SKM-1 treated with dmso at 0.1 percent for 144 hours (cell line): Measurements from ENCODE around the gene P2RY2.
A peak's percentile ranks its signal among the peaks of the same experiment; 100 is the strongest.
"Not testable (repeated sequence)": the region's sequence is repeated elsewhere in the genome, so short reads cannot be mapped to it uniquely, and the experiment has no call there.

Experiments used
- DNase-seq: peaks from one replicate; lab custom pipeline; 2025; ENCODE audit not compliant: unreplicated experiment; lab: John Stamatoyannopoulos, UW

Gene P2RY2

DNA sequence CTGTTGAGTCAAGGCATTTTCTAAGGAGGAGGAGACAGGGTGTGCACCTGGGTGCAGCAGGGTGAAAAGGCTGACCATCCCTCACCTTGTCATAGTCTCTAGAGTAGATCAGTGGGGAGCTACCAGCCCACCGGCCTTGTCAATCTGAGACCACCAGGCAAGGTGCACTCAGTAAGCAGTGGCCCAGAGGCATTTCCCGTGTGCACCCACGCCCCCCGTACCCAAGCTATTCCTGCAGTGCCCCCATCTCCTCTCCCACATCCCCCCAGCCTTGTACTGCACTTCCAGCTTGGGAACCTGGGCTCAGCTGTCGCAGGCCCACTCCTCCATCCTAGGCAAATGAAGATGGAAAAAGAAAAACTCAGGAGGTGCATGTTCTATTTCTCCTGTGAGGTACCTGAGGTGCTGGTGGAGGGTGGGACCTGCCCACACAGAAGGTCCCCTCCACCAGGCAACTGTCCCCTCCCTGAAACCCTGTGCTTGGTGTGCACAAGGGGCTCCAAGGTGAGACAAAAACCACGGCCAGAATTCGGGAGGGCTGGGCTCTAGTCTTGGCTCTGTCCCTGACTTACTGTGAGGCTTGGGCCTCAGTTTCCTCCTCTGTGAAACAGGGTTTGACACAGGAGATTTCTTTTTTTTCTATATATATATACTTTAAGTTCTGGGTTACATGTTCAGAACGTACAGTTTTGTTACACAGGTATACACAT is 8.4 kb downstream of the P2RY2 start:
- DNase-seq: no peak

DNA sequence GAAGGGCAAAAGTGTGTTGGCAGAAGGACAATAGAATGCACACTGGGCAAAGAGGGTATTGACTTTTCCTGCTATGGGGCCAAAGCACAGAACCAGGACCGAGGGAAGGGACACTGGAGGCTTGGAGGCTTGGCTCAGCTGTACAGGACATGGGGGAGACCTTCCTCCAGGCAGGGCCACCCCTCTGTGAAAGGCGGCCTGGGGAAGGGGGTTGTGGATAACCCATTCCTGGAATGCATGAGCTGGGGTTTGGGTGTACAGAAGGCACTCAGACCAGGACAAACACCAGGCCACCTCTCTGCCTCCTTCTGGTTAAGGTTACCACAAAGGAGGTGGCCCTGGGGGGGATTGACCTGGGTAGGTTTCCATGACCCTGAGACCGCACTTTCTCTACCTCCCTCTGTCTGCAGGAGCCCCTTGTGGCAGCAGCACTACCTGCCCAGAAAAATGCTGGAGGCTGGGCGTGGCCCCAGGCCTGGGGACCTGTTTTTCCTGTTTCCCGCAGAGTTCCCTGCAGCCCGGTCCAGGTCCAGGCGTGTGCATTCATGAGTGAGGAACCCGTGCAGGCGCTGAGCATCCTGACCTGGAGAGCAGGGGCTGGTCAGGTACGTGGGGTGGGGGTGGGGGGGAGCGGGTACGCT is 9.6 kb downstream of the P2RY2 start:
- DNase-seq: no peak

DNA sequence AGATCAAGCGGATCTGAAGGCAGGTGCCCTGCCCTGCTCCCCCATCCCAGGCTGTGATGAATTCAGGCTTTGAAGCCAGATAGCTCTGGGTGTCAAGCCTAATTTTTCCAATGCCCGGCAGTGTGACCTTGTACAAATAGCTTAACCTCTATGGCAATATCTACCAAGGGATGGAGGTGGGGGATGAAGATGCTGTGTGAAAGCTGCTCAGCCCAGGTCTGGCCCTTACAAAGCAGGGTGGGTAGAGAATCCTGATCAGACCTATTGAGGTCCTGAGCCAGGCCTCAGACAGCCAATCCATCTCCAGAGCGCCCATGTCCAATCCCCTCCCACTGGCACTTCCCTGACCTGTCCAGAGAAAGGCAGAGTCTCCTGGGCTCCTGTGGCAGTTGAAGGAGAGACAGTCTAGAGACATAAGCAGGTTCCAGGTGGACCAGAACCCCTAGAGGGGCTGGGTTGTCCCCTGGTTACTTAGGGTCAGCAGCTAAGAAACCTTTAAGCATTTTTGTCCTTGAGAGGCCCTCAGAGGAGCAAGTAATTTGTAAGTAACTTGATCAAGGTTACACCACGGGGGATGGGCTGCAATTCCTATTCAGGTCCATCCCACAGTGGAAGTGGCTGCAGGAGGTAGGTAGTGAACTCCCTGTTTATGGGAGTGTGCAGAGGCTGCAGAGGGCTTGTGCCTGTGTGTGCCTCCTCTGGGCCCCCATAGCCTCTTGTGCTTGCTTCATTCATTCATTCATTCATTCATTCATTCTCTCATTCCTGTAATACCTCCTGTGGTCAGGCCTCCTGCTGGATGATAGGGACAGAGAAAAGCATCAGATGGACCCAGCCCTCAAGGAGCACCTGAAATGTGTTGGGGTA is 10.4 kb downstream of the P2RY2 start:
- DNase-seq: no peak

DNA sequence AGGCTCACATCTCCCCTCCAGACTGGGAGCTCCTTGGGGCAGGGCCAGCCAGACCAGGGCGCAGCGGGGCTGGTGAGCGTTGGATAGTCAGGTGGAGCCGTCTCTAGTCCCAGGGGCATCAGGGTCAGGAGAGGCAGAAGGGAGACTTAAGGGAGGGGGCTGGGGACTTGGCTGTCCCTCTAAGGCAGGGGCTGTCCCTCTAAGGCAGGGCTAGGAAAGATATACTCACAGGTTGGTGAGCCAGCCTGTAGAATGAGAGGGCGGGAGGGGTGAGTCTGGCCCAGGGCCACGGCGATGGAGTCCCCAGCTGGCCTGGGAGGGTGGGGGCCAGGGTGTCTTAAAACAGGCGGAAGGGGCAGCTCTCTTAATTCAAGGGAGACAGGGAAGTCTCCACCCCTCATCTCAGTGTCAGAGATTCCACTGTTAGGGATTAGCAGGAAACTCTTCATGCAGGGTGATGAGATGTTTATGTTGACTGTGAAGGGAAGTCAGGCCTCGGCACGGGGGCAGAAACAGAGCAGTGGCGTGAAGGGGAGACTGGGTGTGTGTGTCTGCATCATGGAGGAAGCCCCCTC is 11.3 kb downstream of the P2RY2 start:
- no peak for DNase-seq

DNA sequence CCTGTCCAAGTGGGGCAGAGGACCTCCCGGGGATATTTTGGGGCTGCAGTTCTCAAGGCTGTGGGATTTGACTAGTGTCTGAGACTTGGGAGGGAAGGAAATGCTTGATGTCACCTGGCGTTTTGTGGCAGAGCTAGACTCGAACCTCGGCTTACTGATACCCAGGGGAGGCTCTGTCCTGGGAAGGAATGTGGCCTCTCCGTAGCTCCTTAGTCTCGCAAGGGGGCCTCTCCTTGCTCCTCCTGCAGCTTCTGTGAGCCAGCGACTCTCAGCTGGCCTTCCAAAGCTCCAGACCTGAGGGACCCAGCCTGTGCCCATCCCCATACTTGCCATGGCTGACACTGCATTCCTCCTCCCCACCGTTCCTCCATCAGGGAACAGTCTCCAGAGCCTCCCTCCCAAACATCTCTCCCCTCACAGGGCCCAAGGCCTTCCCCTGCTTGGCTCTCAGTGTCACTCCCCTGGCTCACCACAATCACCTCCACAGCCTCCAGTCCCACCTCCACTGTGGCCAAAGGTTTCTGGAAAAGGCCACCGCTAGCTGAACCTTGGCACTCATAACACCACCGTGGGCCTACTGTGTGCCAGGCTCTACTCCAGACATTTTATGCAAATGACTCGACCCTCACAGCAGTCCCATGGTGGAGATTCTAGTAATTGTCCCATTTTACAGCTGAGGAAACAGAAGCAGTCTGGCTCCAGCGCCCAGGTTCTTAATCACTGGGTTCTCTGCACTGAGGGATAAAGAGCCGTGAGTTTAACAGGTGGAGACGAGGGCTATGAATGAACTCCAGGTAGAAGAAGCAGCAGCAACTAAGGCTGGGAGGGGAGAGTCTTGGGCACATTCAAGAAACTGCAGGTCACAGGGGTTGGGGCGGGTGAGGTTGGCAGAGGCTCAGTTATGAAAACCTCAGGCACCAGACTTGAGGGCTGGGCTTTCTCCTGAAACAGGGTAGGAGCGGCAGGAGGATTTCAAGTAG is 12.1 kb downstream of the P2RY2 start:
- DNase-seq: no peak

DNA sequence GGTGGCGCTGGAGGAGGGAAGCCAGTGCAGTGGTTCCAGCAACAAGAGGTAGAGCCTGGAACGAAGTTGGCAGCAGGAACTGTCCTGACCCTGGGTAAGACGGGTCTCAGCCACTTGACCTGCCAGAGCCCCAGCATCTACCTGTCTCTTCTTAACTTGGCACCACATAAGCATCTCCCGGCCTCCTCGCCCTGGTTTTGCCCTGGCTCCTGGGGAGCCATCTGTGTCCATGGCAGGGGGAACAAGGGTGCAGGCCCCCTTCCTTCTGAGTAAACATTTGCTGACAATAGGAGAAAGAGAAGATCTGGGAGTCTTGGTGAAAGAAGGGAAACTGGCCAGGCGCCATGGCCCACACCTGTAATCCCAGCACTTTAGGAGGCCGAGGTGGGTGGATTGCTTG is 12.8 kb downstream of the P2RY2 start:
- DNase-seq: no peak

DNA sequence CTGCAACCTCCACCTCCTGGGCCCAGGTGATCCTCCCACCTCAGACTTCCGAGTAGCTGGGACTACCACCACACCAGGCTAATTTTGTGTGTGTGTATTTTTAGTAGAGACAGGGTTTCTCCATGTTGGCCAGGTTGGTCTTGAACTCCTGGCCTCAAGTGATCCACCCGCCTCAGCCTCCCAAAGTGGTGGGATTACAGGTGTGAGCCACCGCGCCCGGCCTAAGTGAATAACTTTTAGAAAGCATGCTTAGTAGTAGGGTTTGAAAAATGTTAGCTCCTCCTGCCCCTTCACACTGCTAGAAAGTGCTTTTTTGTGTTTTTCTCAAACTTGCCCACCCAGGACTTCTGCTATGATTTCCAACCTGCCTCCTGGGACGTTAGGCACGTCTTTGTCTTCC is 14.4 kb downstream of the P2RY2 start:
- DNase-seq: not testable (repeated sequence)

DNA sequence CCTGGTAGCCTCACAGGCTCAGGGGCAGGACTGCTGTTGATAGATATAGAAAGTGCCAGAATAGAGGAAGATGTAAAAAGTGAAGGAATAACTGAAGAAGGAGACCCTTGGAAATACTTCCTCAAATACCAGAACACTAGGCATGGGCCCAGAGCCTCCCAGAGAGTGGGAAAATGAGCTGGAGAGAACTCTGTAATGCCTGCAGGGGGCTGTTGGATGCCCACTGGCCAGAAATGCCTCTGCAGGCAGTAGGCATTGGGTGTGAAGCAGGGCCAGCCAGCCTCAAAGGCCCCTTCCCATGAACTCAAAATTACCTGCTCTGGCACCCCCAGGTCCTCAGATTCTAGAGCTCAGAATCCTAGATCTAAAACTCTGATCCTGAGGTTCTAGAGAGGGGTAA is 15.1 kb downstream of the P2RY2 start:
- no peak for DNase-seq

DNA sequence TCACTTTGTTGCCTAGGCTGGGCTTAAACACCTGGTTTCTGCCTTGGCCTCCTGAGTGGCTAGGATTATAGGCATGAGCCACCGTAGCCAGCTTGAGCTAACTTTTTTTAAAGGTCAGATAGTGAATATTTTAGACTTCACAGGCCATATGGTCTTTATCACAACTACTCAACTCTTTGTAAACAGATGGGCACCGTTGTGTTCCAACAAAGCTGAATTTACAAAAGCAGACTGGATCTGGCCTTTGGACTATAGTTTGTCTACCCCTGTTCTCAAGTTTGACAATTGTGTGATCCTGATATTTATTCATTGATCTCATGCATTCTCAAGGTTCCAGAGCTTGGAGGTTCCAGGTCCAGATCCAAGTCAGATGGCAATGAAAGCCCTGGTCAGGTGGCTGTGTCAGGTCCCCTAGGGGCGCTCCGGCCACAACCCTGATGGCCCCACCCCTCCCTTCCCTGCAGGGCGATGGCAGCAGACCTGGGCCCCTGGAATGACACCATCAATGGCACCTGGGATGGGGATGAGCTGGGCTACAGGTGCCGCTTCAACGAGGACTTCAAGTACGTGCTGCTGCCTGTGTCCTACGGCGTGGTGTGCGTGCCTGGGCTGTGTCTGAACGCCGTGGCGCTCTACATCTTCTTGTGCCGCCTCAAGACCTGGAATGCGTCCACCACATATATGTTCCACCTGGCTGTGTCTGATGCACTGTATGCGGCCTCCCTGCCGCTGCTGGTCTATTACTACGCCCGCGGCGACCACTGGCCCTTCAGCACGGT is 15.8 kb downstream of the P2RY2 start:
- no peak for DNase-seq

DNA sequence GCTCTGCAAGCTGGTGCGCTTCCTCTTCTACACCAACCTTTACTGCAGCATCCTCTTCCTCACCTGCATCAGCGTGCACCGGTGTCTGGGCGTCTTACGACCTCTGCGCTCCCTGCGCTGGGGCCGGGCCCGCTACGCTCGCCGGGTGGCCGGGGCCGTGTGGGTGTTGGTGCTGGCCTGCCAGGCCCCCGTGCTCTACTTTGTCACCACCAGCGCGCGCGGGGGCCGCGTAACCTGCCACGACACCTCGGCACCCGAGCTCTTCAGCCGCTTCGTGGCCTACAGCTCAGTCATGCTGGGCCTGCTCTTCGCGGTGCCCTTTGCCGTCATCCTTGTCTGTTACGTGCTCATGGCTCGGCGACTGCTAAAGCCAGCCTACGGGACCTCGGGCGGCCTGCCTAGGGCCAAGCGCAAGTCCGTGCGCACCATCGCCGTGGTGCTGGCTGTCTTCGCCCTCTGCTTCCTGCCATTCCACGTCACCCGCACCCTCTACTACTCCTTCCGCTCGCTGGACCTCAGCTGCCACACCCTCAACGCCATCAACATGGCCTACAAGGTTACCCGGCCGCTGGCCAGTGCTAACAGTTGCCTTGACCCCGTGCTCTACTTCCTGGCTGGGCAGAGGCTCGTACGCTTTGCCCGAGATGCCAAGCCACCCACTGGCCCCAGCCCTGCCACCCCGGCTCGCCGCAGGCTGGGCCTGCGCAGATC is 16.5 kb downstream of the P2RY2 start:
- DNase-seq: no peak

DNA sequence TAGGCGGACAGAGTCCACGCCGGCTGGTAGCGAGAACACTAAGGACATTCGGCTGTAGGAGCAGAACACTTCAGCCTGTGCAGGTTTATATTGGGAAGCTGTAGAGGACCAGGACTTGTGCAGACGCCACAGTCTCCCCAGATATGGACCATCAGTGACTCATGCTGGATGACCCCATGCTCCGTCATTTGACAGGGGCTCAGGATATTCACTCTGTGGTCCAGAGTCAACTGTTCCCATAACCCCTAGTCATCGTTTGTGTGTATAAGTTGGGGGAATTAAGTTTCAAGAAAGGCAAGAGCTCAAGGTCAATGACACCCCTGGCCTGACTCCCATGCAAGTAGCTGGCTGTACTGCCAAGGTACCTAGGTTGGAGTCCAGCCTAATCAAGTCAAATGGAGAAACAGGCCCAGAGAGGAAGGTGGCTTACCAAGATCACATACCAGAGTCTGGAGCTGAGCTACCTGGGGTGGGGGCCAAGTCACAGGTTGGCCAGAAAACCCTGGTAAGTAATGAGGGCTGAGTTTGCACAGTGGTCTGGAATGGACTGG is 17.2 kb downstream of the P2RY2 start:
- no peak for DNase-seq

DNA sequence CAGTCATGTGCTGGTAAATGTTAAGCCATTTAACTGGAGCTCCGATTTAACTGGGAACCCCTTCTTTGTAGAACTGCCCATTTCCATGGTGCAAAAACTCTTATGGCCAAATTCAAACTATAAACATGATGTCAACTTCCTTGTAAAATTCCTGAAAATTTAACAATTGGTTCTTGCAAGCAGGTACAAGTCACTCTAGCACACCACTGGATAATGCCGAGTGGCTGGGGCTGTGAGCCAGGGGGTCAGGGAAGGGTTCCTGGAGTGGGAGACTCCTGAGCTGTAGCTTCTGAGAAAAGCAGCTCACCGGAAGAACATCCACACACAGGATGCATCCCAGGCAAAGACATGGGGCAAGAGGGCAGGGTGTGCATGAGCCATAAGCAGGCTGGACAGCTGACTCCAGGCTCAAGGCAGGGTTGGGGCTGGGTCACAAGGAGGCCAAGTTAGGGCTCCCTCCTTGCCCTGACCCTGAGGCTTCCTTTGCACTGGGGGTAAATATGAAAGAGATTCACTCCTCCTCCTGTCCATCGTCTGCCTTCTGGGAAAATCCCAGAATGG is 18.2 kb downstream of the P2RY2 start:
- DNase-seq: no peak

DNA sequence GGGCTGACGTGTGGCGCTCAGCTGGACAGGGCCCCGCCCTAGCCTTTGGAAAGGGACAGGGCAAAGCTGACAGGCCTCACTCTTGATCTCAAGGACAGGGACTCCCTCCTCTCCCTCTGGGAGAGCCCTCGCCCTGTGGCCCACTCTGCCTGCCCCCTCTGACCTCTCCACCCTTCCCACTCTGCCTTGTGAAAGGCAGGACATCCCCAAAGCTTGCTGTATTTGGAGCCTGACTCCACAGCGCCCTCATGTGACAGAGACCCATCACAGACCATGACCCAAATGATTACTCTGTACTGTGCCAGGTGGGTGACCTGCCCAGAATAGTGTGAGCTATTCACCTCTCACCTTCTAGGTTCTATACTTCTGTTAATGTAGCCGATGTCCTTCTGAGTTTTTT is 18.8 kb downstream of the P2RY2 start:
- DNase-seq: peak; percentile 47

DNA sequence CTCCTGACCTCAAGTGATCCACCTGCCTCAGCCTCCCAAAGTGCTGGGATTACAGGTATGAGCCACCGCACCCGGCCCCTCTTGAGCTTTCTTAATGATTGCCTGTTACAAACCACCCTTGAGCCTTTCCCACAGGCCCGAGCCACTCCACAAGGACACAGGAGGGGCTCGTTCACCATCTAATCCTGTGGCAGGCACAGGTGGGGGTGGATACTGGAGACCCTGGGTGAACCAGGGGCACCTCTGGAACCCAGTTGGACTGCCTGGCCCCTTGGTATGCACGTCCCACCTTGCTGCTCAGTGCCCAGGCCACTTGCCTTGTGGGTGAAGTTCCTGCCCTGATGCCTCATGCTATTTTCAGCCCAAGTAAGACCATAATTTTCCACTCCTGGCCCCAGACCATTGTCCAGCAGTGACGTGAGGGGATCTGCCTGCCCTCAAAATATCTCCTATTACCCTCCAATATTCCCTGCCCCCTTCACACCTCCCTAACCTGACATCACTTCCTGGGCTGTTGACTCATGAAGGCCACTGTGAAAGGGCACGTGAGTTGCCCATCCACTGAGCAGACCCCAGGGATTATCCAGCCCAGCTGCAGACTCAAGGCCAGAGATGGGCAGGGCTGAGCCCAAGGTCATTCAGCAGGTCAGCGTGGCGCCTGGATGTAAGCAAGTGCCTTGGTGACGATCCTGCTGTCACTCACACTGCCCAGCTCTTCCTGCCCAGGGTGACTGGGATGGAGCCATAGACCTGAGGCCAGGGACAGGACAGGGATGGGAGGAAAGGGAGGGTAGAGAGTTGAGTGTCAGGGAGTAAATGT is 19.6 kb downstream of the P2RY2 start:
- no peak for DNase-seq

DNA sequence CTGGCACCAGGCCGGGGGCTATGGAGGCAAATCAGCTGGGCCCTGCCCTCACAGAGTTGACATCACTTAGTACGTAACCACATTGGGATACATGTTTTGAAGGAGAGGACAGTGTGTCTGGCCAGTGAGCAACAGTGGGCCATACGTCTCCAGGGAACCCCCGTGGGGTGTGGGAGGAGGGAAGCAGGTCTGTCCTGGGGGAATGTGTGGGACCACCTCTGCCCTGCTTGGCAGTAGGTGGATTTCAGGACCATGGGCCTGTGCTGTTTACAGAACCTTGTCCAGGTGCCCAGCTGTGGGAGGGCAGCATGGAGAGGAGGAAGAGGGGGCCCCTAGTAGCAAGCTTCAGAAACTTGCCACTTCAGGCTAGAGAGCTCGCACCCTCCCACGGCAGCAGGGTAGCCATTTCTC is 21.0 kb downstream of the P2RY2 start:
- DNase-seq: no peak

DNA sequence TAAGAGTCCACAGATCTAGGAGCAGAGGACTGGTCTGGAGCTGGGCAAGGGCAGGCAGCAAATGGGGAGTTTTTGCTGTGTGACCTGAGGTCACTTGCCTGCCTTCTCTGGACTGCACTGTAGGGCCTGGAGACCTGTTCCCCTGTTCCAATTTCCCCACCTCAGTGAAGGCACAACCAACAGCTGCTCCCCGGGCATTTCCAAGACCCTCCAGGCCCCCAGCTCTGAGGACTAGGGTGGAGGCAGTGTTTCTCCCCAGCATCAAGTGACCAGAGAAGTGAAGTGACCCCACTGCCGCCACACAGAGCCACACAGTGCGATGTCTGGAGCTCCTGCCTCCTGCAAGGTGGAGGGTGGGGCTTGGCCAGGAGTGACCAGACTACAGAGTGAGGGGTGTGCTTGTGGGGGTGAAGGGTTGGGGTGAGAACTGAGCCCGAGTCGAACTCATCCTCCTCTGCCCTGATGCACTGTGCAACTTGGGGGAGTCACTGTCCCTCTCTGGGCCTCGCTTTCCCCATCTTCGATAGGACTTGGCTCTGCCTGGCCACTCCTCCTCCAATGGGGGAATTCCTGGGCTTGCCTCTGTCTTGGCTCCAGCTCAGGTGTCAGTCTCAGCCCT is 21.6 kb downstream of the P2RY2 start:
- DNase-seq: no peak

DNA sequence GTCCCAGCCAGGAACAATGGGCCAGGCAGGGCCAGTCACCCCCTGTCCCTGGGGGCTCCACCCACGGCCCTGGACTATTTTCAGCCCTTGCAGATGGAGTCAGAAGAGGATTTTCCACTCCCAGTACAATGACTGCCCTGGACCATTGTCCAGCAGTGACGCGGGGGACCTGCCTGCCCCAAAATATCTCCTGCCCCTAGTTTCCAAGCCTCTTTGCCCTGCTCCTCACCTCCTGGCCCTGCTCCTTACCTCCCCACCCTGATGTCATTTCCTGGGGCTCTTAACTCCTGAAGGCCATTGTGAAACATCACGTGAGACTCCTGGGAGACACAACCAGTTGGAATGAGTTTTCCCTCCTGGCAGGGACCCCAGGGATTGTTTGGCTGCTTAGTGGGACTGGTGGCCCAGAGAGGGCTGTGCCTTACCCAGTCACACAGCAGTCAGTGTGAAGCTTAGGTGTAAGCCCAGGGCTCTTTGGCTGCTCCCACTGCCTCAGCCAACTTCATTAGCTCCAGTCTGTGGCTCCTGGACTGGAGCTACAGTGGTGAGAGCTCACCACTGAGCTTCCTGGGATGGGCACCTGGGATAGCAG is 22.2 kb downstream of the P2RY2 start:
- no peak for DNase-seq
